Bronchial epithelial cell (primary cell): ENCODE results near the gene CADM2. TPM values are rescaled to one million over a fixed set of nuclear protein-coding genes. Genes with fewer than 3 reads are reported as not detected.

Experiments
- DNase-seq: peaks from one replicate; pipeline ENCODE4 v3.0.0-alpha.2; 2010; ENCODE audit warnings: low read depth
- FAIRE-seq: peaks from 2 replicates; lab custom pipeline; 2011; peaks lifted over from hg19 to GRCh38; lab: Jason Lieb, UNC
- H3K27me3 ChIP-seq: 2 replicates; pipeline ENCODE4 v1.5.1; 2011; ENCODE audit warnings: low read length; ENCODE audit not compliant: control insufficient read depth, insufficient read depth
- H3K36me3 ChIP-seq: 2 replicates; pipeline ENCODE4 v1.5.1; 2011; ENCODE audit warnings: low read length; ENCODE audit not compliant: control insufficient read depth, insufficient read depth
- H3K4me3 ChIP-seq: 2 replicates; pipeline ENCODE4 v1.5.1; 2011; ENCODE audit warnings: mild to moderate bottlenecking, low read depth, low read length, control low read depth
- CTCF ChIP-seq: IDR thresholded peaks from 2 replicates; pipeline ENCODE4 v1.5.1; 2011; ENCODE audit warnings: mild to moderate bottlenecking, moderate library complexity, low read length, control low read depth, inconsistent platforms; ENCODE audit not compliant: insufficient read depth, severe bottlenecking
- total RNA-seq: library from RNA; depleted of rRNA; stranded (reverse); fragments of >200 nt; gene quantifications from 2 replicates; pipeline ENCODE4 v1.2.1, GENCODE V29; 2014

The CADM2 gene
- total RNA-seq, 1 donor from 2014 or later = under 0.01 TPM

- FAIRE-seq (no peak), DNase-seq (no peak)
- TF ChIP-seq CTCF = no peak
- H3K4me3 ChIP-seq = no peak overlapping the region
- H3K27me3 ChIP-seq = no peaks in the 10 kb centered on the region
- H3K36me3 ChIP-seq = no peaks in the 10 kb centered on the region
These were observed 93.0 kb downstream of the CADM2 start for GRCh38 chr3:85051786-85052185.

- Histone ChIP-seq H3K36me3 (no peaks in the 10 kb centered on the region), H3K4me3 (no peak overlapping the region), H3K27me3 (no peaks in the 10 kb centered on the region)
- TF ChIP-seq CTCF = no peak
- FAIRE-seq (no peak), DNase-seq (no peak)
These were observed 94.8 kb downstream of the CADM2 start for GRCh38 chr3:85053626-85054025.

GRCh38 chr3:85054579-85054978 is 95.8 kb downstream of the CADM2 start:
- FAIRE-seq (no peak), DNase-seq (no peak)
- H3K36me3 ChIP-seq = no peaks in the 10 kb centered on the region
- no peak for TF ChIP-seq CTCF
- no peaks in the 10 kb centered on the region for H3K27me3 ChIP-seq
- H3K4me3 ChIP-seq = no peak overlapping the region

- no peak for FAIRE-seq
- Histone ChIP-seq H3K27me3 (no peaks in the 10 kb centered on the region), H3K36me3 (no peaks in the 10 kb centered on the region), H3K4me3 (no peak overlapping the region)
- DNase-seq = no peak
- no peak for TF ChIP-seq CTCF
These were observed 110.1 kb downstream of the CADM2 start for GRCh38 chr3:85068911-85069310.

- Histone ChIP-seq H3K27me3 (no peaks in the 10 kb centered on the region), H3K36me3 (no peaks in the 10 kb centered on the region), H3K4me3 (no peak overlapping the region)
- TF ChIP-seq CTCF = no peak
- no peak for DNase-seq
- no peak for FAIRE-seq
These were observed 115.2 kb downstream of the CADM2 start for GRCh38 chr3:85074003-85074402.

GRCh38 chr3:85075663-85076062 is 116.9 kb downstream of the CADM2 start:
- no peaks in the 10 kb centered on the region for H3K27me3 ChIP-seq
- H3K4me3 ChIP-seq = no peak overlapping the region
- no peak for FAIRE-seq
- H3K36me3 ChIP-seq = no peaks in the 10 kb centered on the region
- no peak for TF ChIP-seq CTCF
- no peak for DNase-seq
